Astrocyte (in vitro differentiated cells and primary cell): ENCODE measurements around the gene GORASP2. TPM values are rescaled to one million over a fixed set of nuclear protein-coding genes. Genes with fewer than 3 reads are reported as not detected.
A peak's percentile ranks its signal among the peaks of the same experiment; 100 is the strongest.

Experiments
- DNase-seq: peaks from one replicate; pipeline ENCODE4 v3.0.0-alpha.2; 2010; ENCODE audit warnings: low read depth
- FAIRE-seq: peaks from 2 replicates; lab custom pipeline; 2011; peaks lifted over from hg19 to GRCh38; lab: Jason Lieb, UNC
- H2AFZ ChIP-seq: 2 replicates; pipeline ENCODE4 v1.6.0; 2012; ENCODE audit warnings: low read depth, low read length, inconsistent platforms
- H3K27ac ChIP-seq: 2 replicates; pipeline ENCODE4 v1.5.1; 2011; ENCODE audit warnings: low read depth, low read length, inconsistent platforms
- H3K27me3 ChIP-seq: 2 replicates; pipeline ENCODE4 v1.6.0; 2011; ENCODE audit warnings: low read length, inconsistent platforms; ENCODE audit not compliant: insufficient read depth
- H3K36me3 ChIP-seq: 2 replicates; pipeline ENCODE4 v1.5.1; 2011; ENCODE audit warnings: low read length, inconsistent platforms; ENCODE audit not compliant: insufficient read depth
- H3K4me1 ChIP-seq: 2 replicates; pipeline ENCODE4 v1.5.1; 2011; ENCODE audit warnings: low read length, inconsistent platforms; ENCODE audit not compliant: insufficient read depth
- H3K4me2 ChIP-seq: 2 replicates; pipeline ENCODE4 v1.6.0; 2012; ENCODE audit warnings: low read length, inconsistent platforms
- H3K4me3 ChIP-seq: 2 replicates; pipeline ENCODE4 v1.5.1; 2011; ENCODE audit warnings: low read depth, mild to moderate bottlenecking, low read length, inconsistent platforms; ENCODE audit not compliant: insufficient read depth
- H3K79me2 ChIP-seq: 2 replicates; pipeline ENCODE4 v1.6.0; 2012; ENCODE audit warnings: mild to moderate bottlenecking, low read length, inconsistent platforms; ENCODE audit not compliant: insufficient read depth
- H3K9ac ChIP-seq: 2 replicates; pipeline ENCODE4 v1.6.0; 2012; ENCODE audit warnings: mild to moderate bottlenecking, low read length, inconsistent platforms
- H3K9me3 ChIP-seq: 2 replicates; pipeline ENCODE4 v1.5.1; 2012; ENCODE audit warnings: low read depth, mild to moderate bottlenecking, low read length, inconsistent platforms; ENCODE audit not compliant: insufficient read depth
- H4K20me1 ChIP-seq: 2 replicates; pipeline ENCODE4 v1.6.0; 2012; ENCODE audit warnings: low read length, inconsistent platforms; ENCODE audit not compliant: insufficient read depth
- H3K27ac Mint-ChIP-seq: one replicate; pipeline ENCODE4 v1.8.0; 2021; ENCODE audit warnings: mild to moderate bottlenecking, mixed read lengths; ENCODE audit not compliant: unreplicated experiment
- H3K27me3 Mint-ChIP-seq: one replicate; pipeline ENCODE4 v1.8.0; 2021; ENCODE audit warnings: low read depth, mixed read lengths; ENCODE audit not compliant: unreplicated experiment
- H3K36me3 Mint-ChIP-seq: one replicate; pipeline ENCODE4 v1.8.0; 2021; ENCODE audit warnings: low read depth, mixed read lengths; ENCODE audit not compliant: unreplicated experiment
- H3K4me1 Mint-ChIP-seq: one replicate; pipeline ENCODE4 v1.8.0; 2021; ENCODE audit warnings: low read depth, mixed read lengths; ENCODE audit not compliant: unreplicated experiment
- H3K4me3 Mint-ChIP-seq: one replicate; pipeline ENCODE4 v1.8.0; 2021; ENCODE audit warnings: mild to moderate bottlenecking, moderate library complexity, mixed read lengths; ENCODE audit not compliant: unreplicated experiment
- H3K9me3 Mint-ChIP-seq: one replicate; pipeline ENCODE4 v1.8.0; 2021; ENCODE audit warnings: mild to moderate bottlenecking, mixed read lengths; ENCODE audit not compliant: unreplicated experiment
- EZH2 ChIP-seq: IDR thresholded peaks from 2 replicates; pipeline ENCODE4 v1.6.1; 2012; ENCODE audit warnings: mild to moderate bottlenecking, low read length, inconsistent platforms; ENCODE audit not compliant: insufficient read depth
- total RNA-seq: library from RNA; stranded (reverse); gene quantifications from 2 replicates; pipeline ENCODE4 v1.2.1, GENCODE V29; 2021
- TF ChIP-seq, protein P1 (sequence below): IDR thresholded peaks from 2 replicates; pipeline ENCODE4 v1.5.1; 2011; ENCODE audit warnings: low read depth, mild to moderate bottlenecking, inconsistent platforms, low read length, moderate library complexity; ENCODE audit not compliant: insufficient read depth

Gene GORASP2
- total RNA-seq, 1 donor from 2014 or later = 116 TPM

DNA sequence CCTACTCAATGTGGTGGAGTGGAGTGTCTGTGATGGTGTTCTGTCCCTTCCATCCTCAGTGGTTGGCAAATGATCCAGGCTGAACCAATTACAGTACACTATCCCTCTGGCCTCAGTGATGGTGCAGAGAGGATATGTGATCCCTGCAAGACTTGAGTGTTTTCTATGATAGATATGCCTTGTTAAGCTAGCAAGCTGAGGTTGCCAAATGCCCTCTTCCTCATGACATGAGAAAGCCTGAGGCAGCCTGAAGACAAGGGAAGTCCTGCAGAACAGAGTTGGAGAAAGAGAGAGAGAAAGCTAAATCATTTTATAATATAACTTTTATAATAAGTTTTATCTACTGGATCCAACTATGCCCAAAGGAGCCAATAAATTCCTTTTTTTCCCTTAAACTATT lies 41.6 kb upstream of the GORASP2 start:
- peaks cover 15% of the 10 kb centered on the region for H3K4me1 Mint-ChIP-seq

DNA sequence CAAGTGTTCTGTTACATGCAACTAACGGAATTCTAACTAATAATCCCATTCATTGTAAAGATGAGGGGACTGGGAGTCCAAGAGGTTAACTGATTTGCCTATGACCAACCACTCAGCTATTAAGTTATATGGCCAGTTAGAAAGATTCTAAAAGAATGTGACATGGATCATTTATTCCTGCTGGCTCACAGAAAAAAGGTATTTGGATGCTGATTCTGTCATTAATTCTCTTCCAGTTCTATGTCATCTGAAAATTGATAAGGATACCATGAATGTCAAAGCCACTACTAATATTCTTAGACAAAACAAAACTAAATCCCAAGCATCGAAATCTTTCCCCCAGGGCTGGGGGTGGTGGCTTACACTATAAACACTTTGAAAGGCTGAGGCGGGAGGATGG lies 41.2 kb upstream of the GORASP2 start:
- DNase-seq (peak; percentile 61), FAIRE-seq (peak; percentile 49)
- no peaks in the 10 kb centered on the region for H3K27me3 Mint-ChIP-seq
- no peak overlapping the region for H3K4me3 Mint-ChIP-seq
- no peaks in the 10 kb centered on the region for H3K36me3 Mint-ChIP-seq
- Histone ChIP-seq H3K36me3 (no peaks in the 10 kb centered on the region), H3K27ac (no peak overlapping the region), H3K27me3 (no peaks in the 10 kb centered on the region), H3K4me3 (no peak overlapping the region), H2AFZ (no peak overlapping the region), H3K79me2 (no peaks in the 10 kb centered on the region), H3K9me3 (no peaks in the 10 kb centered on the region), H3K9ac (no peak overlapping the region), H3K4me2 (no peak overlapping the region), H4K20me1 (no peaks in the 10 kb centered on the region), H3K4me1 (peaks cover 12% of the 10 kb centered on the region)
- TF ChIP-seq, protein P1, sequence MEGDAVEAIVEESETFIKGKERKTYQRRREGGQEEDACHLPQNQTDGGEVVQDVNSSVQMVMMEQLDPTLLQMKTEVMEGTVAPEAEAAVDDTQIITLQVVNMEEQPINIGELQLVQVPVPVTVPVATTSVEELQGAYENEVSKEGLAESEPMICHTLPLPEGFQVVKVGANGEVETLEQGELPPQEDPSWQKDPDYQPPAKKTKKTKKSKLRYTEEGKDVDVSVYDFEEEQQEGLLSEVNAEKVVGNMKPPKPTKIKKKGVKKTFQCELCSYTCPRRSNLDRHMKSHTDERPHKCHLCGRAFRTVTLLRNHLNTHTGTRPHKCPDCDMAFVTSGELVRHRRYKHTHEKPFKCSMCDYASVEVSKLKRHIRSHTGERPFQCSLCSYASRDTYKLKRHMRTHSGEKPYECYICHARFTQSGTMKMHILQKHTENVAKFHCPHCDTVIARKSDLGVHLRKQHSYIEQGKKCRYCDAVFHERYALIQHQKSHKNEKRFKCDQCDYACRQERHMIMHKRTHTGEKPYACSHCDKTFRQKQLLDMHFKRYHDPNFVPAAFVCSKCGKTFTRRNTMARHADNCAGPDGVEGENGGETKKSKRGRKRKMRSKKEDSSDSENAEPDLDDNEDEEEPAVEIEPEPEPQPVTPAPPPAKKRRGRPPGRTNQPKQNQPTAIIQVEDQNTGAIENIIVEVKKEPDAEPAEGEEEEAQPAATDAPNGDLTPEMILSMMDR = no peak
- no peak for TF ChIP-seq EZH2
- H3K9me3 Mint-ChIP-seq = peaks cover 6% of the 10 kb centered on the region
- H3K4me1 Mint-ChIP-seq = peaks cover 15% of the 10 kb centered on the region
- no peak overlapping the region for H3K27ac Mint-ChIP-seq

More for the DNA sequence above, 41.6 kb upstream of the GORASP2 start:
- no peaks in the 10 kb centered on the region for H4K20me1 ChIP-seq
- no peaks in the 10 kb centered on the region for H3K36me3 ChIP-seq
- H3K9me3 Mint-ChIP-seq = peaks cover 6% of the 10 kb centered on the region
- H3K79me2 ChIP-seq = no peaks in the 10 kb centered on the region
- H3K4me2 ChIP-seq = no peak overlapping the region
- FAIRE-seq (no peak), DNase-seq (no peak)
- H3K4me3 ChIP-seq = no peak overlapping the region
- H3K9ac ChIP-seq = no peak overlapping the region
- no peaks in the 10 kb centered on the region for H3K27me3 Mint-ChIP-seq
- no peaks in the 10 kb centered on the region for H3K36me3 Mint-ChIP-seq
- H3K27ac Mint-ChIP-seq = no peak overlapping the region
- H3K9me3 ChIP-seq = no peaks in the 10 kb centered on the region
- TF ChIP-seq EZH2 = no peak
- TF ChIP-seq, protein P1 = no peak
- H3K4me3 Mint-ChIP-seq = no peak overlapping the region
- no peak overlapping the region for H2AFZ ChIP-seq
- H3K27me3 ChIP-seq = no peaks in the 10 kb centered on the region
- H3K27ac ChIP-seq = no peak overlapping the region
- H3K4me1 ChIP-seq = peaks cover 12% of the 10 kb centered on the region

DNA sequence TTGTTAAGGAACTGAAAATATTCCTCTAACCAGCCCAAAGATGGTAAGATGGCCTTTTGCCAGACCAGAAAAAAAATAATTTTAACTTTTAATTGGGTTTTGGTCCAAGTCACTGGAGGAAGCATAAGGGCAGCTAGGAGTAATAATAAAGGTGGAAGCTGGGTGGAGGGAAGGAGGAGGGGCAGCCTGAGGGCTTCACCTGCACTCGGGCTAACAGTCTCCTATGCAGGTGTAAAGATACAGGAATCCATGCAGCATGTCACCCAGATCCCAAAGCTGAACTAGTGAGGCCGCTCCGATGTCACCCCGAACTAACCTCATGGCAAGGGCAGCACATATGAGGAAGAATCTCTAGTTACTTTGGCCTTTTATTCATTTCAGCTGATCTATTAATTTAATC lies 37.2 kb upstream of the GORASP2 start:
- FAIRE-seq (no peak), DNase-seq (no peak)
- Mint-ChIP-seq H3K27me3 (peaks cover 4% of the 10 kb centered on the region), H3K4me3 (no peak overlapping the region), H3K4me1 (no peaks in the 10 kb centered on the region), H3K27ac (no peak overlapping the region), H3K9me3 (no peaks in the 10 kb centered on the region), H3K36me3 (no peaks in the 10 kb centered on the region)
- H3K9ac ChIP-seq = no peak overlapping the region
- no peaks in the 10 kb centered on the region for H4K20me1 ChIP-seq
- no peaks in the 10 kb centered on the region for H3K9me3 ChIP-seq
- H3K4me2 ChIP-seq = no peak overlapping the region
- no peaks in the 10 kb centered on the region for H3K27me3 ChIP-seq
- TF ChIP-seq, protein P1 = no peak
- no peak for TF ChIP-seq EZH2
- no peak overlapping the region for H3K4me3 ChIP-seq
- H3K79me2 ChIP-seq = no peaks in the 10 kb centered on the region
- no peaks in the 10 kb centered on the region for H3K36me3 ChIP-seq
- no peak overlapping the region for H2AFZ ChIP-seq
- H3K27ac ChIP-seq = no peak overlapping the region
- no peaks in the 10 kb centered on the region for H3K4me1 ChIP-seq
